ENCODE results near the gene SLC12A4. TPM values are rescaled to one million over a fixed set of nuclear protein-coding genes. Genes with fewer than 3 reads are reported as not detected.

SLC12A4 gene
- total and polyA plus RNA-seq, 2 experiments from 2014 or later: 36.5 to 49.2 TPM

GRCh38 chr16:67924140-67924906 is 44.1 kb downstream of the SLC12A4 start:
- no peak for TF ChIP-seq CTCF (IDR thresholded peaks at IDR 0.05; ENCODE audit: low read depth, low read length)
- H3K4me3 ChIP-seq: no peak overlapping the region
- no peaks in the 10 kb centered on the region for H3K27me3 ChIP-seq
- peaks cover 7% of the 10 kb centered on the region for H3K36me3 ChIP-seq
- H3K9me3 ChIP-seq (ENCODE audit: low read depth): no peaks in the 10 kb centered on the region
- DNase-seq (ENCODE audit: low read depth in 1 of 2, low spot score in 1 of 2): no peak
- H3K4me1 ChIP-seq (ENCODE audit: low read depth): peaks cover 32% of the 10 kb centered on the region
- peak overlapping the region; percentile 47 for H3K27ac ChIP-seq

- peaks cover 5% of the 10 kb centered on the region for H3K36me3 ChIP-seq
- H3K9me3 ChIP-seq (ENCODE audit: low read depth): no peaks in the 10 kb centered on the region
- H3K4me1 ChIP-seq (ENCODE audit: low read depth): peaks cover 32% of the 10 kb centered on the region
- no peak overlapping the region for H3K4me3 ChIP-seq
- peak in 1 of 2 donors; percentile 67 for DNase-seq (ENCODE audit: low read depth in 1 of 2, low spot score in 1 of 2)
- H3K27ac ChIP-seq: peak overlapping the region; percentile 47
- no peaks in the 10 kb centered on the region for H3K27me3 ChIP-seq
- no peak for TF ChIP-seq CTCF (IDR thresholded peaks at IDR 0.05; ENCODE audit: low read depth, low read length)
These were observed 44.9 kb downstream of the SLC12A4 start for GRCh38 chr16:67923414-67924116.

- Histone ChIP-seq H3K36me3 (peaks cover 4% of the 10 kb centered on the region), H3K4me1 (ENCODE audit: low read depth) (peaks cover 38% of the 10 kb centered on the region), H3K9me3 (ENCODE audit: low read depth) (no peaks in the 10 kb centered on the region), H3K27me3 (no peaks in the 10 kb centered on the region), H3K4me3 (no peak overlapping the region), H3K27ac (no peak overlapping the region)
- no peak for TF ChIP-seq CTCF (IDR thresholded peaks at IDR 0.05; ENCODE audit: low read depth, low read length)
- DNase-seq (ENCODE audit: low read depth in 1 of 2, low spot score in 1 of 2): no peak
These were observed 45.7 kb downstream of the SLC12A4 start for GRCh38 chr16:67922740-67923139.

GRCh38 chr16:67922221-67922620 is 46.2 kb downstream of the SLC12A4 start:
- no peaks in the 10 kb centered on the region for H3K9me3 ChIP-seq (ENCODE audit: low read depth)
- no peak for DNase-seq (ENCODE audit: low read depth in 1 of 2, low spot score in 1 of 2)
- H3K27me3 ChIP-seq: no peaks in the 10 kb centered on the region
- H3K27ac ChIP-seq: no peak overlapping the region
- H3K4me1 ChIP-seq (ENCODE audit: low read depth): peaks cover 43% of the 10 kb centered on the region
- no peak overlapping the region for H3K4me3 ChIP-seq
- H3K36me3 ChIP-seq: no peaks in the 10 kb centered on the region
- no peak for TF ChIP-seq CTCF (IDR thresholded peaks at IDR 0.05; ENCODE audit: low read depth, low read length)

- Histone ChIP-seq H3K4me3 (no peak overlapping the region), H3K27ac (no peak overlapping the region), H3K27me3 (no peaks in the 10 kb centered on the region), H3K36me3 (no peaks in the 10 kb centered on the region), H3K4me1 (ENCODE audit: low read depth) (peaks cover 45% of the 10 kb centered on the region), H3K9me3 (ENCODE audit: low read depth) (no peaks in the 10 kb centered on the region)
- TF ChIP-seq CTCF (IDR thresholded peaks at IDR 0.05; ENCODE audit: low read depth, low read length): no peak
- DNase-seq (ENCODE audit: low read depth in 1 of 2, low spot score in 1 of 2): no peak
These were observed 48.7 kb downstream of the SLC12A4 start for GRCh38 chr16:67919622-67920221.
